Umbilical cord (tissue), 2 donors: ENCODE results near the gene ADGRG1. TPM values are rescaled to one million over a fixed set of nuclear protein-coding genes. Genes with fewer than 3 reads are reported as not detected.

Experiments
- DNase-seq: peaks from one replicate; pipeline ENCODE4 v3.0.0-alpha.2; 2015; ENCODE audit warnings: low spot score
- total RNA-seq: library from RNA; depleted of rRNA; stranded (reverse); fragments of >200 nt; gene quantifications from one replicate; pipeline ENCODE4 v1.2.3, GENCODE V29; 2014; ENCODE audit warnings: low replicate concordance; ENCODE audit not compliant: insufficient read depth

The ADGRG1 gene
- total RNA-seq, 1 donor from 2014 or later: 8.9 TPM

DNA sequence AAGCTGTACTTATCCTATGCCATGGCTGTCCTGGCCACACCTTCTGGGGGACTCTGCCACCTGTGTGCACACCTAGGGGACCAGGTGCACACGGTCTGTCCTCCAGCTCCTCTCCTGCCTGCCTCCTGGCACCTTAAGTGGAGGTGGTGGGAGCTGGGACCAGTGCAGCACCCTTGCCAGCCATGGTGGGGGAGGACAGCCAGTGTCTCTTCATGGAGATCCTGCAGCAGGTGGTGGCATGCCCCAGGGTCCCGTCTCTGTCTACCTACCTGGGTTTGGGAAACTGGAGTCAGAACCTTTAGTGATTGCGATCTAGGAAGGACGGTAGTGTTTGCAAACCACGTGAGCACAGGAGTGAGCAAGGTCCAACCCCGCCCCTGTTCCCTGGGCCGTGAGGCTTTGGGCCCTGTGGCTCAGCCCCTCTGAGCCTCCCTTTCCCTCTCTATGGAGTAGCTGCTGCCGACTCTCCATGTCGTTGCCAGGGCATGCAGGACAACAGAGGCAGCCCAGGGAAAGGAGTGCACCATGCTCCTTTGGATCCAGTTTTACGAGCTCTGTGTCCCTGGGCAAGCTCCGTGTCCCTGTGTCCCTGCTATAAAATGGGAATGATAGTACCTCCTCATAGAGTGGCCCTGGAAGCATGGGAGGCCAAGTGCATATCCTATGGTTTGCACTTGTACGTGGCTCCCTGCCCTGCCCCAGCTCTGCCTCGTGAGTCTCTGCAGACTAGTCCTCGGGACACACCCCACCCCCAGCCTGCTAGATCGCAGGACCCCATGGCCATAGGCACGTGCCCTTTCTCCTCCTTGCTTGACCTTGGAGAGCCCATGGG, 7.1 kb downstream of the ADGRG1 start:
- DNase-seq: no peak

DNA sequence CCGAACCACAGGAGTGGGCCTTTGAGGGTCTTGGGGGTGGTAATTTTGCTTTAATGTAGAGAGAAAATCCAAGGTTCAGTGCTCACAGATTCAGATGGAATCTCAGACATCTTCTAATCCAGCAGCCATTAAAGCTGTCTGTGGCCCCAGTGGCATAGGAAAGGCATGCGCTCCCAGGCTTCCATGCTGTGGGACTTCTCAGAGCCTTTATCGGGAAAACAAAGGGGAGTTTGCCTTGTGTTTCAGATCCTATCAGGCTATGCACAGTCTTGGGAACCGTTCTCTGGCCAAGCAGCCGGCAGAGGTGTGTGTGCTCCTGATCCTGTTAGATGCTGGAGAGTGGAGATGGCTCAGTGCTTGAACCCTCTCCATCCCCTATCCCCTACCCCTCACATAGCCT, 7.8 kb downstream of the ADGRG1 start:
- DNase-seq: no peak

DNA sequence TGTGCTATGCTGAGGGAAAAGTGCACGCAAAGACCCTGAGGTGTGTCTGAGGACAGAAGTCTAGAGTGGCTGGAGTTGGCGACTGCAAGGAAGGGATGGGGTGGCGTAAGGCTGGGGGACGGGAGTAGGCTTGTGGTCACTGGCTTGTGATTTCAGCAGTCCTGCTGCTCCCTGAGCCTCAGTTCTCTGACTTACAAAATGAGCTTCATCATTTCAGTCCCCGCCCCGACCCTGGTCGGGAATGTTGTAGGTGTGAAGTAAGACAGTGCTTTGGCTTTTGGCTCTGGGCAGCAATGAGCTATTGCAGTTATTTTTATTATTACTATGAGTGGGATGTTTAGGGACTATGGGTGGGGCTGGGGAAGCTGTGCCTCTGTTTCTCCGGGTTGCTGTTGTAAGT, 8.6 kb downstream of the ADGRG1 start:
- DNase-seq: no peak

DNA sequence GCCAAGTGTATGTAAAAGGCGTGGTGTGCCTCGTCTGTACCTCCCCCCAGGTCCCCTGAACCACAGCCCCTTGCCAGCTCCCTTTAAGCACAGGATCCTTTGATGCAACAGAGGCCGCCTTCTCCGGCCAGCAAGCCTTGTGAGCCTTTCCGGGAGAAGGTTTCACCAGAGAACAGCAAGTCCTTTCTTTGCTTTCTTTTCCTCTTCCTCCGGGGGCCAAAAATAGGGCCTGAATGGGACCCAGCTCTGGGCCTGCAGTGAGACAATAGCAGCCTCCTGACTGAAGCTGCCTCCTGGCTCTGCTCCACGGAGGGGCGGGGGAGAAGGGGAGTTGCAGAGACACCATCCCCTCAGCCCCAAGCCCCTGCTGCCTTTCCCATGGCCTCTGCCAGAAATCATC, 9.0 kb downstream of the ADGRG1 start:
- peak; percentile 46 for DNase-seq

DNA sequence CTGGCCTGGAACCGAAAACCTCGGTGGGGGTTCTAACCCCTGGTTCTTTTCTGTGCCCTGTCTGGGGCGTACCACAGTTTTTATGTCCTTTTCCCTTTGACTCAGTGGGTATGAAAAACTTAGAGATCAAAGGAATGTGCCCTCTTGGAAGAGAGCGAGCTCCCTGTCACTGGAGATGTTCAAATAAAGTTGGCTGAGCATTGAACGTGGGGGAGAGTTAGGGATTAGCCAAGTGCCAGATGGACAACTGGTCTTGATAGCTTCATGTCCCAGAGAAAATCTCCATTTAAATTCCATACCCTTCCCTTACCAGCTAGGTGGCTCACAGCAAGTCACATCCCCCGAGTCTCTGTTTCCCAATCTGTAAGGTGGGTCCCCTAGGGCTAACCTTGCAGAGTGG, 9.5 kb downstream of the ADGRG1 start:
- no peak for DNase-seq

DNA sequence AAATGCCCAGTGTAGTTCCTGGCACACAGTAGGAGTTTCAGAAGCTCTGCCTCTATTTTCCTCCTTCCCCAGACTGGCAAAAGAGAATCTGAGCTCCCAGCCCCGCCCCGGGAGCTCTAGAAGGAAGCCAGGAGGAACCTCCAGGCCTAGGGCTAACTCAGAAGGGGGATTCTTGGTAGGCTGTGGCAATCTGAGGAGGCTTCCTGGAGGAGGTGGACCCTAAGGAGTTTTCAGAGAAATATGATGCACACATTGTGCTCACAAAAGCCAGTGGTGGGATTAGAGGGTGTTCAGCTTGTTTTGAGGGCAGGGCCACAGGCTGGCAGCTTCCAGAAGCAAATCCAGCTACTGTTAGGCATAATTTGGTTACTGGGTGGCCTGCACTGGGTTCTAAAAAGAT, 10.0 kb downstream of the ADGRG1 start:
- DNase-seq: no peak

DNA sequence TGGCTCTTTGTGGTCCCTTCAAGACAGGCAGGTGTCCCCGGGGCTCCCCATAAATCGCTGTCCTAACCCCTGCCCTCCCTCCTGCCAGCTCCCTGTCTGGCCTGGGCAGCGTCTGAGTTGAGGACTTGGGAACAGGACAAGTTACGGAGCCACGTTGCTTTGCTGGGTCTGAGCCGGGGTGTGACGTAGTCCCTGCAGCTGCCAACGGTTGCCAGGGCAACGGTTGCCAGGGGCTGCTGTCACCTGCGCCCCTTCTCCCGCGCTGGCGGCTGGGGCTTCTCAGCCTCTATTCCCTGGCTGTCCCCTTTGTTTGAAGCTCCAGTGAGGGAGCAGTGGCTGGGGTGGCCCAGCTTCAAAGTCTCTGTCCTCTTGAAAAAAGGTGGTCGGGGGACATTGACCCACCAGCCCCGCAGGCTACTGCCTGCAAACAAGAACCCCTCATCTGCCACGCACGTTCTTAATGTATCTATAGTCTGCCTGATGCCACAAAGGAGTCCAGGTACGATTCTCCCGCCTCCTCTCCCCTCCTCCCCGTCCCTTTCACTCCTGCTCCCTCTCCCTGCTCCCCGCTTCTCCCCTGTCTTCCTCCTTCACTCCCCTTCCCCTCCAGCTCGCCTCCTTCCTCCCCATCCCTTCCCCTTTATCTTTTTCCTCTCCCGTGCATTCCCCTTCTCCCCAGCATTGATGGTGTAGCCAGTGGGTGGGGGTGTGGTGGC, 10.9 kb downstream of the ADGRG1 start:
- peak; percentile 53 for DNase-seq

DNA sequence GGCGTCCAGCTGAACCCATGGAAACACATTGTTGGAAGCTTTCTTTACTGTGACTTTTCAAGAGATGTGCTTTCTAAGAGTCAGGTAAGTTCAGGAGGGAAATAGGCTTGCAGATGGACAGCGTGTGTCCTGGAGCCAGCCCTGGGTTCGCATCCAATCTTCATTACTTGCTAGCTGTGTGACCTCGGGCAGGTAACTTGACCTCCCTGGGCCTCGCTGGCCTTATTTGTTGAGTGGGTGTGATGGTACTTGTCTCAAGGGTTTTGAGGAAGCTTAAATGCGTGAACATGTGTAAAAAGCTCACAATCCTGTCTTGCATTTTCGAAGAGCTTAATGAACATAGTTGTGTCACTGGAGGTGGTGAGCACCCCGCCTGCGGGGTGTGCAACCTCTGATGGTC, 11.8 kb downstream of the ADGRG1 start:
- DNase-seq: no peak

DNA sequence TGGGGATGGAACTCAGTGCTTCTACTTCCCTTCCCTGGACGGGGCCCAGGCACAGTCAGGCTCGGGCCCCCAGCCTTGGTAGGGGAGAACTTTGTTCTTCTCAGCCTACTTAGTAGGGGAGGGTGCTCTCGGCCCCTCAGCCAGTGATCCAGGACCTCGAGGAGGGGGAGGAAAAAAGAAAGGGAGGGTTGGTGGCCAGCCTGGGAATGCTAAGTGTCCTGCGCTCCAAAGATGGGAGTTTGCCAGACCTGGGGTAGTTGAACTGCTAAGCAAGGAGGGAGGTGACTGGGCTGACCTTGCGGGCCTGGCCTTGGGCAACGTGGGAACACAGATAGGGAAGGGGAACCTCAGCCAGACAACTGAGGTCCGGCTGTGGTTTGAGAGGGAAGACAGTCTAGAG, 12.2 kb downstream of the ADGRG1 start:
- DNase-seq: no peak

DNA sequence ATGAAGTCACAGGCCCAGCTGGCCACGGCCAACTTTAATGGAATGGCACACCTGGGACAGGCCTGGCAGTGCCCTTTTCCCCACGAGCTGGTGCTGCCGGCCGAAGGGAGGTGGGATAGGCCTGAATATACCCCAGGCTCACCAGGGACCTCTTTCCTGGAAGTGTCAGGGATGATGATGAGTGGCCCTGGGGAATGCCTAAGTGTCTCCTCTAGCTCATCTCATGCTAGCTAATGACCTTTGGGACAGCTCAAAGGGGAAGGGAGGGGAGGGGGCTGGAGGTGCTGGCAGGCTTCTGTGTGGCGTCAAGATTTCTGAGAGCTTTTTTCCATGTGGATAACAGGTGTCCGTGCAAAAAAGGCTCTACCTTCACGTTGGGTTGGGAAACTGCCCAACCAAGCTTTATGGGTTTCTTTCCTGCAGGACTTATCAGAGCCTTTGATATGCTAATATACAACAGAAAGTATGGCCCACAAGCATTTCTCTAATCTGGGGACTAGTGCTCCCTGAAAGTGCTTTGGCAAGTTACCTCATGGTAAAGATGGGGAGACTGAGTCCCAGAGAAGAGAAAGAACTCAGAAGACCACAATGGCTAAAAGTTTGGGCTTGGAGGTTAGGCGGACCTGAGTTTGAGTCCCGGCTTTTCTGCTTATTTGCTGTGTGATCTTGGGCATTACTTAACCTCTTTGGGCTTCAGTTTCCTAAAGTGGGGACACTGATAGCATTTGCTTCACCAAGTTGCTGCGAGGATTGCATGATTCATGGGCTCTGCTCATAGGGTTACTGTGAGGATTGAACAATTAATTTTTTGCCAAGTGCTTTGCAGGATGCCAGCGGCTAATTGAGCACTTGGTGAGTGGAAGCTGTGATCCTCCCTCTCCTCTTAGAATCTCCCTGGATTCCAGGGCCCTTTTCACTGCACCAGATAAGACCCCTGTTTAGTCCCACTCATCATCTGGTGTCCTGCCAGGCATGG, 14.0 kb downstream of the ADGRG1 start:
- no peak for DNase-seq

DNA sequence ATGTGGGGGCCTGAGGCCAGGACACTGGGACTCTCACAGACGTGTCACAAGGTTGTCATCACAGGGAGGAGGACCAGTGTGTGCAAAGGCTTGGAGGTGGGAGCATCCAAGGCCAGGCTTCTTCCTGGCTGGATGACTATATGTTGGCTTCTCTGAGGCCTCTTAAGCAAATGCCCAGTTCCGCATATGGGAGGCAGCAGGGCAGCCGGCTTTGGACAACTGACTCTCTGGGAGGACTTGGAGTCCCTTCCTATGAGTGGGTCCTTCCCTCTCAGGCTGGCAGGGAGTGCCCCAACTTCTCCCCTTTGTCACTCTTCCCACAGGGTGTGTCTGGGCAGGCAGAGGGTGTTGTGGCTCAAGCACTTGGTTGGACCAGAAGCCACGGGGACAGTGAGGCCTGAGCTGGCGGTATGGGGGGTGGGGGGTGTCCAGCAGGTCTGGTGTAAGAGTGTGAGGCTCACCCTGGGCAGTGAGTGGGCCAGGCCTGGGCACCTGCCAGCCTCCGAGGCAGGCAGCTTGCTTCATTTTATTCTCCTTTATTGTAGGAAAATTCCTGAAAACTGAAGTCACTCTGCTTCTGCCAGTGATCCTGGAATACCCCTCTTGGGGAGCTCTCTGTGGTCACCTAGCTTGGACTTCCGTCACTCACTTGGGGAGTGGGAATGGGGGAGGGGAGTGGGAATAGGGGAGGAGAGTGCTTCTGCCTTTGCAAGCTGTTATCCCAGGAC, 14.9 kb downstream of the ADGRG1 start:
- no peak for DNase-seq

DNA sequence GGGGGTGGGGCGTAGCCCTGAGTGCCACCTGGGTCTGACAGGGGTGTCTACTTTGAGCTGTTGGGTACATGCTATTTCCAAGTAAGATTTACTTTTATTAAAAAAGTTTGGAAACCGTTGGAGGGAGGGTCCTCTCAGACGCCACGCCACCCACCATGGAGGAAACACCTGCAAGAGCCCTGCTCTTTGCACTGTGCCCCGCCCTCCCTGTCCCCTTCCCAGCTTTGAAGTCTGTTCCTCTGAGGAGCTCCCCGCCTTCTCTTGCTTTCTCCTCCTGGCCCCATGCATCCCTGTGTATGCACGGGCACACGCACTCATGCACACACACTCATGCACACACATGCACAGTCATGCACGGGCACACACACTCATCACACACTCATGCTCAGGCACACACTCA, 15.5 kb downstream of the ADGRG1 start:
- DNase-seq: no peak

DNA sequence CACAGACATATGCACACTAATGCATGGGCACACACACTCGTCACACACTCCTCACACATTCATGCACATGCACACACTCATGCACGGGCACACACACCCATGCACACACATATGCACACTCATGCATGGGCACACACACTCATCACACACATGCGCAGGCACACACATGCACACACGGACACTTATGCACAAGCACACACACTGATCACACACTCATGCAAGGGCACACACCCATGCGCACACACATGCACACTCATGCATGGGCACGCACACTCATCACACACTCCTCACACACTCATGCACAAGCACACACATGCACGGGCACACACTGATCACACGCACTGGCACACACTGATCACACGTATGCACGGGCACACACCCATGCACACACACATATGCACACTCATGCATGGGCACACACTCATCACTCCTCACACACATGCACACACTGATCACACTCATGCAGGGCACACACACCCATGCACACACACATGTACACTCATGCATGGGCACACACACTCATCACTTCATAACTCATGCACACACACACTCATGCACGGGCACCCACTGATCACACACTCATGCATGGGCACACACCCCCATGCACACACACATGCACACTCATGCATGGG, 16.1 kb downstream of the ADGRG1 start:
- no peak for DNase-seq

DNA sequence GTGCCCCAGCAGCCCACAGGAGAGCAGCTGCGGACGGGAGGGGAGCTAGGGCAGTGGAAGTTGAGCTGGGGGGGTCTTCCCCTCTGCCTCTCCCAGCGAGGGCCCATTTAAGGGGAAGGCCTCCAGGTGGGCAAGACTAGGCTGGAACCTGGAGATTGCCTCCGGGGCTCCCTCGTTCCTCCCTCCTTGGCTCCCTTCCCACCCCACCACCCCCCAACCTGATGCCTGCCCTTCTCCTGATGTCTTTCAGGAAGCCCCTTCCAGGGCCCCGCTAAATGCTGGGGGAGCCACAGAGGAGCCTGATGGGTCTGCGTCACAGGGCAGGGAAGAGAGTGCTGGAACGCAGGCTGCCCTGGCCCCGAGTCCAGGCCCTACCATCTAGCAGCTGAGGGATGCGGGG, 16.7 kb downstream of the ADGRG1 start:
- DNase-seq: peak; percentile 70

DNA sequence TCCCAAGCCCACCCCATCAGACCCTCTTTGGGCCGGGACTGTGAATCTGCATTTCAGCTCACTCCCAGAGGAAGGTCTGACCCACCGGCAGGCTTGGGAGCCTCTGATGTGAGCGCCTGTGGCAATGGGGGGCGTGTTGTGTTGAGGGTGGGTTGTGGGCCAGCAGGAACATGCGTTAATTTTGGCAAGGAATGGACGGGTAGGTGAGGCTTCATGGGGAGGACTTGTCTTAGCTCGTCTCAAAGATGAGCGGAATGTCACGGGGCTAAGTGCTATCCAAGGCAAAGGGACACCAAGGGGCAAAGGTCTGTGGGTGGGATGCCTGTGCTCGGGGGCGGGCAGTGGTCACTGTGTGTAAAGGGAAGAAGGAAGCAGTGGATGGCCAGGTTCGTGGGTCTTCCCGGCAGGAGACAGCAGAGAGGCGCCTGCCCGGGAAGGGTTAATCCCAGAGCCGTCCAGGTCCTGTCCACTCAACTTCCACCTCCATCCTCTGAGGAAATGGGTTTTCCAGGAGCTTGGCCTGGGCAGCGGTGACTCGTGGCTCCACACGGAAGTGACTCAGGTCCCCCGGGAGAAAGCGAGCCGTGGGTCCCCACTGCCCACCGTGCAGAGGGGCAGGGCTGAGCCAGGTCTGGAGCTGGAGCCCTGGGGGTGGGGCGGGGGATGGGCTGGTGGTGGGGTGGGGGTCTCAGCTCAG, 17.4 kb downstream of the ADGRG1 start:
- DNase-seq: no peak

DNA sequence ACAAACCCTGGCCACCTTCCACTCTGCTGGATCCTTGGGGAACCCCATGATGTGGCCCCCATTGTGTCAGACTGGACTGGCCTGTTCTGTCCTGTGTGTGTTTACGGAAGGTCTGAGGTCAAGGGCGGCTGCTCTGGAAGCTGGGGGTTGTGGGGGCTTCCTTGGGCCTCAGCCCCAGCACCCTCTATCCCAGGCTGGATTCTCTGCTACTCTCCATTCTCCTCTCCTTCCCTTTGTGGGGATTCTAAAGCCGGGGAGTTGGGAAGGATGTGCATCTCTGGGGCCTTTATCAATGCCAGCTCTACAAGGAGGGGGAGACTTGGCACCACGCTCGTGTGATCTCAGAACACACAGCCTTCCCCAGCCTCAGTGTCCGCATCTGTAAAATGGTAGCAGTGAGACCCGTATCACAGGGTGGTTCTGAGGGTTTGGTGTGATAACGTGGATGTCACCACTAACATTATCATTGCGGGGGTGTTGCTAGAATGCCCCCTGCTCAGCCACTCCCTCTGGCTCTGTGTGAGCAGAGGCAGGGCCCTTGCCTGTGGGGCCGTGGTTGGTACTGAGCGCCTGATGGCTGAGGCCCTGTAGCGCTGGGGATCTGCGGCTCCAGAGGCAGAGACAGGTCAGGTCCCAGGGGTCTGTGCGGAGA, 18.1 kb downstream of the ADGRG1 start:
- no peak for DNase-seq

DNA sequence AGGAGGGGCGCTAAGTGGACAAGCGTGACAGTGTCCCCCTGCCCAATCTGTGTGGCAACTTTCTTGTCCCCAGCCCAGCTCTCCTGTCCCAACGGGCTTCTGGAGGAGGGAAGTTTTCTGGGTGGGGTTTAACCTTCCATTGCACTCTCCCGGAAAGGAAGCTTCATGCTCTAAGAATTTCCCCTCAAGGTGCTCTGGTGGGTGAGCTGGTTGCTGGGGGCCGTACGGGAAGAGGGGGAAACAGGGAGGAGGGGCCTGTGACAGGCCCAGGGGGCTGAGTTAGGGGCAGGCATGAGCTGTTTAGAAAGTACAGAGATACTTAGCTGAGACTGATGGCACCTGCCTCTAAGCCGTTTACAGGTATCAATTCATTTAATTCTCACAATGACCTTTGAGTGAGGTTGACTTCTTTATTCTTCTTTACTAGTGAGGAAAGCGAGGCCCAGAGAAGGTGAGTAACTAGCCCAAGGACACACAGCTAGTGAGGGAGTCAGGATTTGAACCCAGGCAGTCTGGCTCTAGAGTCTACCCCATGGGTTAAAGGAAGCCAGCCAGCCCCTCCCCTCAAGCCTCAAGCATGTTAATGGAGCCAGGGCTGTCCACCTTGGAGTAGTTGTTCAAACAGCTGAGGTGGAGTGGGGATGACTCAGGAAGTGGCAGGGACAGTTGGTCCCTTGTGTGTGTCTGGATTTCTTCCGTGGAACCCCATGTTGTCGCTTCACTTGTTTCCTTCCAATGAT, 18.9 kb downstream of the ADGRG1 start:
- peak; percentile 65 for DNase-seq

DNA sequence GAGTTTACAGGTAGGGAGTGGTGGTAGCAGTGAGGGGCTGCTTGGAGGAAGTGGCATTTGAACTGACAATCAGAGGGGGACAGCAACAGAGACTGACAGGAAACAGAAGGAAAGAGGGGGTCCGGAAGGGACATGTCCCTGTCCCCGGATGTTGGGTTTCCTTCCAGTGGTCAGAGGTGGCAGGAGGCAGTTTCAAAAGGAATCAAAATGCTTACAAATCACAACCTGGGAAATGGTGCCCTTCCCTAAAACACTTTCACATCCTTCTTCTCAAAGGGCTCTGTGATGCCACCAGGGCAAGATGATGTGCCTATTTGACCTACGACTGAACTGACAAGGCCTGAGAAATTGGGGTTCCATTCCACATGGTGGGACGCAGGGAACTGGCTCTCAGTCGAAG, 19.7 kb downstream of the ADGRG1 start:
- DNase-seq: no peak
